GM23248 (cell line): Measurements from ENCODE around the gene CD274. TPM values are rescaled to one million over a fixed set of nuclear protein-coding genes. Genes with fewer than 3 reads are reported as not detected.

ENCODE experiments used
- DNase-seq: peaks from one replicate; pipeline ENCODE4 v3.0.0-alpha.2; 2015
- H2AFZ ChIP-seq: fragments of 200-600 bp; sonication (generic); 2 replicates; pipeline ENCODE4 v1.6.1; 2016; ENCODE audit warnings: antibody characterized with exemption
- H3F3A ChIP-seq: fragments of 200-600 bp; sonication (generic); 2 replicates; pipeline ENCODE4 v1.6.1; 2016; ENCODE audit warnings: mild to moderate bottlenecking, antibody characterized with exemption, mixed run types; ENCODE audit not compliant: insufficient read depth
- H3K27ac ChIP-seq: fragments of 200-600 bp; sonication (generic); 2 replicates; pipeline ENCODE4 v1.5.1; 2016; ENCODE audit warnings: mild to moderate bottlenecking
- H3K27me3 ChIP-seq: fragments of 200-600 bp; sonication (generic); replicated peaks from 2 replicates; pipeline ENCODE4 v1.6.1; 2016; ENCODE audit warnings: mild to moderate bottlenecking; ENCODE audit not compliant: insufficient read depth
- H3K36me3 ChIP-seq: fragments of 200-600 bp; sonication (generic); 2 replicates; pipeline ENCODE4 v1.6.1; 2016; ENCODE audit warnings: low read depth, mild to moderate bottlenecking
- H3K4me1 ChIP-seq: fragments of 200-600 bp; sonication (generic); 2 replicates; pipeline ENCODE4 v1.6.1; 2016; ENCODE audit warnings: mild to moderate bottlenecking; ENCODE audit not compliant: insufficient read depth
- H3K4me2 ChIP-seq: fragments of 200-600 bp; sonication (generic); one replicate; pipeline ENCODE4 v1.6.1; 2016; ENCODE audit warnings: mild to moderate bottlenecking; ENCODE audit not compliant: unreplicated experiment
- H3K4me3 ChIP-seq: fragments of 200-600 bp; sonication (generic); 2 replicates; pipeline ENCODE4 v1.5.1; 2016; ENCODE audit warnings: mild to moderate bottlenecking
- H3K79me2 ChIP-seq: fragments of 200-600 bp; sonication (generic); 2 replicates; pipeline ENCODE4 v1.6.1; 2016; ENCODE audit warnings: mild to moderate bottlenecking; ENCODE audit not compliant: insufficient read depth
- H3K9ac ChIP-seq: fragments of 200-600 bp; sonication (generic); 2 replicates; pipeline ENCODE4 v1.6.1; 2016; ENCODE audit warnings: mild to moderate bottlenecking
- H3K9me2 ChIP-seq: fragments of 200-600 bp; sonication (generic); 2 replicates; pipeline ENCODE4 v1.6.1; 2016; ENCODE audit warnings: mixed run types, mild to moderate bottlenecking, moderate library complexity; ENCODE audit not compliant: insufficient read depth
- H3K9me3 ChIP-seq: fragments of 200-600 bp; sonication (generic); one replicate; pipeline ENCODE4 v1.6.1; 2017; ENCODE audit warnings: low read depth
- H4K20me1 ChIP-seq: fragments of 200-600 bp; sonication (generic); 2 replicates; pipeline ENCODE4 v1.6.0; 2016; ENCODE audit not compliant: insufficient read depth
- EZH2 ChIP-seq: fragments of 200-600 bp; sonication (generic); IDR thresholded peaks from 2 replicates; pipeline ENCODE4 v1.6.1; 2018; ENCODE audit warnings: antibody characterized with exemption, mild to moderate bottlenecking; ENCODE audit not compliant: insufficient read depth, poor library complexity, severe bottlenecking
- EZH2phosphoT487 ChIP-seq: fragments of 200-600 bp; sonication (generic); IDR thresholded peaks from 2 replicates; pipeline ENCODE4 v1.6.1; 2018; ENCODE audit warnings: antibody characterized with exemption, moderate library complexity, mild to moderate bottlenecking, low read depth; ENCODE audit not compliant: insufficient read depth
- WGBS, 2 experiments: methylation state at CpG; one replicate each; pipeline ENCODE4 v1.1.6; 2015 to 2017; ENCODE audit warnings: low lambda C conversion rate in 2 of 2, low coverage in 1 of 2; ENCODE audit errors: missing lambda C conversion rate in 2 of 2; 5-methylcytosine and 5-hydroxymethylcytosine counted together
- in situ Hi-C: fragments of 300-500 bp; cut with MboI; formaldehyde crosslinking; loops from 2 replicates; pipeline ENCODE4 v1.15.0; 2020
- polyA plus RNA-seq: library from polyadenylated mRNA; unstranded; fragments of >200 nt; fragmentation: Nextera tagmentation; extraction: Ambion mirVana; gene quantifications from 2 replicates; pipeline ENCODE4 v1.2.1, GENCODE V29; 2016
- total RNA-seq: library from RNA; depleted of rRNA; stranded (reverse); fragments of >200 nt; shearing (Covaris generic); gene quantifications from 2 replicates; pipeline ENCODE4 v1.2.3, GENCODE V29; 2014; rRNA removed

CD274 gene
- total and polyA plus RNA-seq, 2 experiments from 2014 or later: 4.3 to 5.2 TPM

DNA sequence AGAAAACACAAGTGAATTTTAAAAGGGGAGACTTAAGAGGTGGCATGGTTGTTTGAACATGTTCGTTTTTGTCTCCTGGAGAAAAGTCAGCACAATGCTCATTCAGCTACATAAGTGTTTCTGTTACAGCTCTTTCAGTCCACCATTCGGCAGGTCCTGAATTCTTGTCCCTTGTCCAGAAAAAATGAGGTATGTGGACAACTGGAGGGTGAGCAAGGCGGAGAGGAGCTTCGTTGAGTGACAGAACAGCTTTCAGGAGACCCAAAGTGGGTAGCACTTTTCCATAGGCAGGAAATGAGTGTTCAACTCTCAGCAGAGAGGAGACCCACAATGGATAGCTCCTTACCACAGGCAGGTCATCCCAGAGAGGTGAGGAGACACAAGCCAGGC, 64.9 kb downstream of the CD274 start:
- Histone ChIP-seq H3K9me3 (no peaks in the 10 kb centered on the region), H2AFZ (no peak overlapping the region), H3K9ac (no peak overlapping the region), H3K4me2 (no peak overlapping the region), H3K27me3 (no peaks in the 10 kb centered on the region), H3K4me1 (peaks cover 56% of the 10 kb centered on the region), H4K20me1 (no peaks in the 10 kb centered on the region), H3K79me2 (peaks cover 89% of the 10 kb centered on the region), H3K4me3 (no peak overlapping the region), H3F3A (peaks cover 52% of the 10 kb centered on the region), H3K36me3 (no peaks in the 10 kb centered on the region), H3K27ac (no peak overlapping the region), H3K9me2 (no peaks in the 10 kb centered on the region)
- in situ Hi-C loops: no loop called here
- TF ChIP-seq EZH2 (no peak), EZH2phosphoT487 (no peak)
- no peak for DNase-seq
- 97 to 99% methylated on average over 4 of the region's 4 CpGs for WGBS, 2 experiments

DNA sequence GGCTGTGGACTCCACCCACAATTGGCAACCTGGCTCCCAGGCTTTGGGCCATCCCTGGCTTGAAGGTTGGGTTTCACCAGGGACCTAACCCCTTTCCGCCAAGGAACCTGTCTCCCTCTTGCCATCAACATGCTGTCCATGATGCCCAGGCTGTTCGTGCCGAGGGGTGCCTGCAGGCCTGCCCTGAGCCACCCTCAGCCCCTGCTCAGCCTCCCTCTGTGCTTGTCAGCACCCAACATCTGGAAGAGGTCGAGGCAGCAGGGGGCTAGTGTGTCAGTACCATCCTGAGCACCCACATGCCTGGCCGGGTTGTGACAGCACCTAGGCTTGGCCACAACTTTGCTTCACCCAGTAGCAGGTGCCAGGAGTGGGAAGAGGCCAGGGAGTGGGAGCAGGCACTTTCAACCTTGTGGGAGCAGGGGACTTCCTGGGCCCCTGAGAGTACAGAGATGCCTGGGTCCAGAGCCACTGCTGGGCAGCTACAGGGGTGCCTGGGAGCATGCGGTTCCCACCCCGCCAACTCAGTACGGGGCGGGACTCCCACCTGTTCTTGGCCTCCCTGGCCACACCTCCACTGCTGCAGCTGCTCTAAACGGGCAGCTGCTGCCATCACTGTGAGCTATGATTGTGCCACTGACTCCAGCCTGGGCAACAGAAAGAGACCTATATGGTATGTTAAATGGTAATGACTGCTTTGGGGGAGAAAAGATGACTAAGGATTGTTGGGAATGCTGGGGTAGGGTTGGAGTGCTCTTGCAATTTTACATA, 66.3 kb downstream of the CD274 start:
- in situ Hi-C loops: no loop called here
- peaks cover 47% of the 10 kb centered on the region for H3K4me1 ChIP-seq
- no peaks in the 10 kb centered on the region for H3K36me3 ChIP-seq
- WGBS, 2 experiments: 96 to 97% methylated on average over 10 of the region's 10 CpGs
- TF ChIP-seq EZH2phosphoT487 (no peak), EZH2 (no peak)
- H3K9ac ChIP-seq: no peak overlapping the region
- H3K4me2 ChIP-seq: no peak overlapping the region
- H3K9me3 ChIP-seq: no peaks in the 10 kb centered on the region
- no peaks in the 10 kb centered on the region for H3K27me3 ChIP-seq
- H4K20me1 ChIP-seq: no peaks in the 10 kb centered on the region
- H3K9me2 ChIP-seq: 0 out of 2 replicates have a peak, but pooled peaks cover 2% of the 10 kb centered on the region
- peaks cover 38% of the 10 kb centered on the region for H3F3A ChIP-seq
- no peak overlapping the region for H2AFZ ChIP-seq
- DNase-seq: no peak
- H3K4me3 ChIP-seq: no peak overlapping the region
- H3K79me2 ChIP-seq: peaks cover 93% of the 10 kb centered on the region
- no peak overlapping the region for H3K27ac ChIP-seq

GRCh38 chr9:5518171-5518936, 68.0 kb downstream of the CD274 start:
- Histone ChIP-seq H3K27ac (peak overlapping the region; percentile 31), H3K79me2 (peaks cover 83% of the 10 kb centered on the region)
- peak; percentile 69 for DNase-seq

GRCh38 chr9:5518937-5519319, 68.6 kb downstream of the CD274 start:
- H3K9ac ChIP-seq: no peak overlapping the region
- peak overlapping the region; percentile 64 for H3K4me2 ChIP-seq
- H3K4me1 ChIP-seq: peaks cover 24% of the 10 kb centered on the region
- WGBS, 2 experiments: 97 to 100% methylated on average over 2 of the region's 2 CpGs
- H3F3A ChIP-seq: peaks cover 22% of the 10 kb centered on the region
- H3K4me3 ChIP-seq: no peak overlapping the region
- no peak overlapping the region for H2AFZ ChIP-seq
- H4K20me1 ChIP-seq: no peaks in the 10 kb centered on the region
- H3K36me3 ChIP-seq: peaks cover 11% of the 10 kb centered on the region
- TF ChIP-seq EZH2phosphoT487: no peak
- no peak for TF ChIP-seq EZH2
- no peaks in the 10 kb centered on the region for H3K27me3 ChIP-seq
- no peaks in the 10 kb centered on the region for H3K9me3 ChIP-seq
- H3K9me2 ChIP-seq: 0 out of 2 replicates have a peak, but pooled peaks cover 7% of the 10 kb centered on the region
- 0 out of 2 replicates have a peak overlapping the region, but pooled peaks have one; percentile 31 for H3K27ac ChIP-seq
- in situ Hi-C loops: no loop called here
- DNase-seq: no peak
- peaks cover 77% of the 10 kb centered on the region for H3K79me2 ChIP-seq

More at GRCh38 chr9:5518171-5518936, 68.0 kb downstream of the CD274 start:
- peak overlapping the region; percentile 21; the same call in 1 of the 2 replicates for H3K4me3 ChIP-seq
- no peaks in the 10 kb centered on the region for H3K9me3 ChIP-seq
- peak overlapping the region; percentile 64 for H3K4me2 ChIP-seq
- H2AFZ ChIP-seq: no peak overlapping the region
- H3F3A ChIP-seq: peaks cover 22% of the 10 kb centered on the region
- no peak for TF ChIP-seq EZH2
- no peak for TF ChIP-seq EZH2phosphoT487
- in situ Hi-C loops: no loop called here
- H3K9ac ChIP-seq: no peak overlapping the region
- H4K20me1 ChIP-seq: no peaks in the 10 kb centered on the region
- H3K4me1 ChIP-seq: peaks cover 30% of the 10 kb centered on the region
- H3K27me3 ChIP-seq: no peaks in the 10 kb centered on the region
- H3K9me2 ChIP-seq: 0 out of 2 replicates have a peak, but pooled peaks cover 7% of the 10 kb centered on the region
- peaks cover 9% of the 10 kb centered on the region for H3K36me3 ChIP-seq
- 0 to 2% methylated on average over 2 of the region's 2 CpGs for WGBS, 2 experiments

Other genes starting within 250 kb of the CD274 start
- not detected in 2 replicates for gene INSL4, start 219.1 kb upstream of the CD274 start, total RNA-seq
- gene INSL4, start 219.1 kb upstream of the CD274 start, polyA plus RNA-seq: not detected in 2 replicates
- not detected in 2 replicates for gene RLN2, start 145.8 kb upstream of the CD274 start, total RNA-seq
- gene RLN2, start 145.8 kb upstream of the CD274 start, polyA plus RNA-seq: not detected in 2 replicates
- gene RLN1, start 110.7 kb upstream of the CD274 start, total RNA-seq: not detected in 2 replicates
- not detected in 2 replicates for gene RLN1, start 110.7 kb upstream of the CD274 start, polyA plus RNA-seq
- gene PLGRKT, start 12.6 kb upstream of the CD274 start, total RNA-seq: 12.9 and 28.3 TPM in 2 replicates
- 35.5 and 40.3 TPM in 2 replicates for gene PLGRKT, start 12.6 kb upstream of the CD274 start, polyA plus RNA-seq
- 34.7 and 36.8 TPM in 2 replicates for gene PDCD1LG2, start 60.0 kb downstream of the CD274 start, total RNA-seq
- gene PDCD1LG2, start 60.0 kb downstream of the CD274 start, polyA plus RNA-seq: 31.7 and 33.5 TPM in 2 replicates
- gene RIC1, start 178.6 kb downstream of the CD274 start, total RNA-seq: 39.6 and 48.7 TPM in 2 replicates
- 13.0 and 13.7 TPM in 2 replicates for gene RIC1, start 178.6 kb downstream of the CD274 start, polyA plus RNA-seq